Stomach (tissue), 4 donors: ENCODE measurements around the gene MAPT.

Experiments
- EP300 ChIP-seq: sonication (generic); formaldehyde crosslinking; IDR thresholded peaks from one replicate; pipeline ENCODE4 v1.6.1; 2017; ENCODE audit warnings: antibody characterized with exemption
- POLR2A ChIP-seq, 4 donors: fragments of 450-650 bp; IDR thresholded peaks; one replicate each; pipeline ENCODE4 v1.6.1; 2016; ENCODE audit warnings: antibody characterized with exemption in 4 of 4, control low read depth in 2 of 4, mild to moderate bottlenecking in 1 of 4, moderate library complexity in 1 of 4
- POLR2AphosphoS5 ChIP-seq, 3 donors: sonication (generic); formaldehyde crosslinking; IDR thresholded peaks; one replicate each; pipeline ENCODE4 v1.6.1; 2016; ENCODE audit warnings: antibody characterized with exemption in 3 of 3
- TF ChIP-seq, protein P1 (sequence below), 7 experiments: fragments of 450-650 bp in 4 of 7; fragments of 200-600 bp in 3 of 7; sonication (generic) in 3 of 7; IDR thresholded peaks; one replicate each; pipeline ENCODE4 v1.5.1; 2016 to 2019; ENCODE audit warnings: antibody characterized with exemption in 7 of 7, control low read depth in 2 of 7, mild to moderate bottlenecking in 1 of 7

DNA sequence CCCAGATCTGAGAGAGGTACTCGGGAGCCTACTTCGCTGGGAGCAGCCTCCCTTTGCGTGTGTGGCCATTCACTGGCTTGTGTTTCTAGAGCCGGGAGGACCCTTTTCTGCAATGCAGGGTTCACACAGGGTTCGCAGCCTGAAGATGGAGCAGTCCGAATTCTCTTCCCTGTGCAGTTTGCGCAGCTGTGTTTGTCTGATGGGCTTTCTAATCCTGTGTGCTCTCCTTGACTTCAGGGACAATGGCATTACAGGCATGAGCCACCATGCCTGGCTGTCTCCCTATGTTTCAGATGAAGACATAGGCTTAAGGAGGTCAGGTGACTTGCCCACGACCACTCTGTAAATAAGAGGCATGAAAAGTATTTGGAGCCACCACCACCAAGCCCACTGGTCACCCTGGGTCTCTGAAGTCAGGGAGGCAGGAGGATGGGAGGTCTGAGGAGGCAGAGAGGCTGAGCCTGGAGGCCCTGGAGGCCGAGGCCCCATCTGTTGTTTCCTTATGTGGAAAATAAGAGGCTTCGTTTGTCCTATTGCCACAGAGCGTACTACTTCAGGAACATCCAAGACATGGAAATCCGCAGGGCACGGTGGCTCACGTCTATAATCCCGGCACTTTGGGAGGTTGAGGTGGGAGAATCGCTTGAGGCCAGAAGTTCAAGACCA lies 99.7 kb downstream of the MAPT start:
- TF ChIP-seq, protein P1, sequence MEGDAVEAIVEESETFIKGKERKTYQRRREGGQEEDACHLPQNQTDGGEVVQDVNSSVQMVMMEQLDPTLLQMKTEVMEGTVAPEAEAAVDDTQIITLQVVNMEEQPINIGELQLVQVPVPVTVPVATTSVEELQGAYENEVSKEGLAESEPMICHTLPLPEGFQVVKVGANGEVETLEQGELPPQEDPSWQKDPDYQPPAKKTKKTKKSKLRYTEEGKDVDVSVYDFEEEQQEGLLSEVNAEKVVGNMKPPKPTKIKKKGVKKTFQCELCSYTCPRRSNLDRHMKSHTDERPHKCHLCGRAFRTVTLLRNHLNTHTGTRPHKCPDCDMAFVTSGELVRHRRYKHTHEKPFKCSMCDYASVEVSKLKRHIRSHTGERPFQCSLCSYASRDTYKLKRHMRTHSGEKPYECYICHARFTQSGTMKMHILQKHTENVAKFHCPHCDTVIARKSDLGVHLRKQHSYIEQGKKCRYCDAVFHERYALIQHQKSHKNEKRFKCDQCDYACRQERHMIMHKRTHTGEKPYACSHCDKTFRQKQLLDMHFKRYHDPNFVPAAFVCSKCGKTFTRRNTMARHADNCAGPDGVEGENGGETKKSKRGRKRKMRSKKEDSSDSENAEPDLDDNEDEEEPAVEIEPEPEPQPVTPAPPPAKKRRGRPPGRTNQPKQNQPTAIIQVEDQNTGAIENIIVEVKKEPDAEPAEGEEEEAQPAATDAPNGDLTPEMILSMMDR (IDR thresholded peaks at IDR 0.05), result no peak
- TF ChIP-seq POLR2AphosphoS5 (IDR thresholded peaks at IDR 0.05), result no peak
- no peak for TF ChIP-seq POLR2A (IDR thresholded peaks at IDR 0.05)
- no peak for TF ChIP-seq EP300
